ENCODE data around the gene PCDHA11.
"Not testable (repeated sequence)": the region's sequence is repeated elsewhere in the genome, so short reads cannot be mapped to it uniquely, and the experiment has no call there.

PCDHA11 gene

GRCh38 chr5:140868721-140869554 is at the start of gene PCDHA11:
TSS of gene PCDHA11 (plus strand) at chr5:140868957. CDS start at chr5:140869104, 147 bp downstream.
- DNase-seq (ENCODE audit: low read depth in 2 of 3, low spot score in 1 of 3) = no peak

GRCh38 chr5:140821375-140822280 is 47.1 kb upstream of the PCDHA11 start, which contains the start of gene PCDHA5:
TSS of gene PCDHA5 (plus strand) at chr5:140821613.
- peak in 2 of 3 donors; percentile 15 to 34 for DNase-seq (ENCODE audit: low read depth in 2 of 3, low spot score in 1 of 3)

- DNase-seq (ENCODE audit: low read depth in 2 of 3, low spot score in 1 of 3) = no peak
These were observed 46.5 kb upstream of the PCDHA11 start for GRCh38 chr5:140822281-140822629.

- DNase-seq (ENCODE audit: low read depth in 2 of 3, low spot score in 1 of 3) = not testable (repeated sequence)
These were observed 45.8 kb upstream of the PCDHA11 start for GRCh38 chr5:140822969-140823368.

- DNase-seq (ENCODE audit: low read depth in 2 of 3, low spot score in 1 of 3) = no peak
These were observed 45.3 kb upstream of the PCDHA11 start for GRCh38 chr5:140823475-140823874.

GRCh38 chr5:140827704-140828361 is 40.9 kb upstream of the PCDHA11 start, which contains the start of gene PCDHA6:
TSS of gene PCDHA6 (plus strand) at chr5:140827960. CDS start at chr5:140828092, 132 bp downstream.
- DNase-seq (ENCODE audit: low read depth in 2 of 3, low spot score in 1 of 3) = no peak

GRCh38 chr5:140828362-140828737 is 40.4 kb upstream of the PCDHA11 start:
- no peak for DNase-seq (ENCODE audit: low read depth in 2 of 3, low spot score in 1 of 3)

- DNase-seq (ENCODE audit: low read depth in 2 of 3, low spot score in 1 of 3) = not testable (repeated sequence)
These were observed 39.0 kb upstream of the PCDHA11 start for GRCh38 chr5:140829511-140830501.

- no peak for DNase-seq (ENCODE audit: low read depth in 2 of 3, low spot score in 1 of 3)
These were observed 34.8 kb upstream of the PCDHA11 start, which contains the start of gene PCDHA7 for GRCh38 chr5:140833993-140834392. TSS of gene PCDHA7 (plus strand) at chr5:140834269. CDS start at chr5:140834384, 115 bp downstream.

GRCh38 chr5:140834439-140835008 is 34.2 kb upstream of the PCDHA11 start:
- DNase-seq (ENCODE audit: low read depth in 2 of 3, low spot score in 1 of 3) = not testable (repeated sequence)

- DNase-seq (ENCODE audit: low read depth in 2 of 3, low spot score in 1 of 3) = no peak
These were observed 32.9 kb upstream of the PCDHA11 start for GRCh38 chr5:140835622-140836510.

- DNase-seq (ENCODE audit: low read depth in 2 of 3, low spot score in 1 of 3) = peak in 1 of 3 donors; percentile 3
These were observed 27.5 kb upstream of the PCDHA11 start, which contains the start of gene PCDHA8 for GRCh38 chr5:140840978-140841962. TSS of gene PCDHA8 (plus strand) at chr5:140841187. CDS start at chr5:140841322, 135 bp downstream.

GRCh38 chr5:140842798-140843733 is 25.7 kb upstream of the PCDHA11 start:
- no peak for DNase-seq (ENCODE audit: low read depth in 2 of 3, low spot score in 1 of 3)

- DNase-seq (ENCODE audit: low read depth in 2 of 3, low spot score in 1 of 3) = not testable (repeated sequence)
These were observed 20.3 kb upstream of the PCDHA11 start, which contains the start of gene PCDHA9 for GRCh38 chr5:140848139-140849102. TSS of gene PCDHA9 (plus strand) at chr5:140848382. CDS start at chr5:140848496, 114 bp downstream.
